GM12878 (cell line): ENCODE data around the gene LCAT. TPM values are rescaled to one million over a fixed set of nuclear protein-coding genes. Genes with fewer than 3 reads are reported as not detected.

Experiments used
- DPF2 ChIP-seq: fragments of 450-650 bp; IDR thresholded peaks from 2 replicates; pipeline ENCODE4 v1.6.1; 2017; ENCODE audit warnings: mild to moderate bottlenecking
- MEF2B ChIP-seq: fragments of 450-650 bp; IDR thresholded peaks from 2 replicates; pipeline ENCODE4 v1.6.1; 2018; ENCODE audit warnings: mild to moderate bottlenecking, moderate library complexity; ENCODE audit not compliant: partially characterized antibody, poor library complexity, severe bottlenecking
- NFYA ChIP-seq: IDR thresholded peaks from 2 replicates; pipeline ENCODE4 v1.6.1; 2011; ENCODE audit warnings: low read depth, mild to moderate bottlenecking, low read length, improper control_type of control experiment, borderline replicate concordance
- STAT1 ChIP-seq: fragments of 450-650 bp; conservative IDR thresholded peaks from 2 replicates; pipeline ENCODE4 v1.6.1; 2014; ENCODE audit warnings: antibody characterized with exemption, mild to moderate bottlenecking
- polyA plus RNA-seq, 11 experiments: library from polyadenylated mRNA; depleted of rRNA in 4 of 11; unstranded in 6 of 11; stranded (reverse) in 5 of 11; fragments of >200 nt; fragmentation: Nextera tagmentation in 4 of 11; fragmentation: Illumina TruSeq in 1 of 11; extraction: Ambion mirVana in 4 of 11; extraction: Trizol in 1 of 11; gene quantifications; 1 replicate in 1 of 11; 2 replicates in 10 of 11; pipeline versions ENCODE4 v1.2.1 to v1.2.3, GENCODE V29; 2011 to 2016; ENCODE audit warnings: inconsistent platforms in 2 of 11, missing spikeins in 2 of 11, low read depth in 1 of 11
- total RNA-seq, 4 experiments: library from RNA; depleted of rRNA in 3 of 4; stranded (reverse); fragments of >200 nt in 3 of 4; fragmentation: Illumina TruSeq in 1 of 4; extraction: Trizol in 1 of 4; gene quantifications; 2 replicates each; pipeline versions ENCODE4 v1.2.1 to v1.2.3, GENCODE V29; 2013 to 2021
- TF ChIP-seq, protein P1 (sequence below): fragments of 450-650 bp; IDR thresholded peaks from 2 replicates; pipeline ENCODE4 v1.6.1; 2017; ENCODE audit warnings: borderline replicate concordance
- TF ChIP-seq, protein P2 (sequence below): IDR thresholded peaks from 2 replicates; pipeline ENCODE4 v1.6.1; 2011; ENCODE audit warnings: borderline replicate concordance, low read depth, mild to moderate bottlenecking, moderate library complexity, low read length; ENCODE audit not compliant: insufficient read depth, poor library complexity, severe bottlenecking
- TF ChIP-seq, protein P3 (sequence below): IDR thresholded peaks from 2 replicates; pipeline ENCODE4 v1.6.1; 2011; ENCODE audit warnings: mild to moderate bottlenecking, low read depth, low read length, moderate library complexity; ENCODE audit not compliant: insufficient replicate concordance

LCAT gene
- total and polyA plus RNA-seq, 10 of the 15 experiments (the other 5 are each of a cell fraction or from before 2014, with no cell fraction given) = 0.61 to 11.7 (median 3.3) TPM

DNA sequence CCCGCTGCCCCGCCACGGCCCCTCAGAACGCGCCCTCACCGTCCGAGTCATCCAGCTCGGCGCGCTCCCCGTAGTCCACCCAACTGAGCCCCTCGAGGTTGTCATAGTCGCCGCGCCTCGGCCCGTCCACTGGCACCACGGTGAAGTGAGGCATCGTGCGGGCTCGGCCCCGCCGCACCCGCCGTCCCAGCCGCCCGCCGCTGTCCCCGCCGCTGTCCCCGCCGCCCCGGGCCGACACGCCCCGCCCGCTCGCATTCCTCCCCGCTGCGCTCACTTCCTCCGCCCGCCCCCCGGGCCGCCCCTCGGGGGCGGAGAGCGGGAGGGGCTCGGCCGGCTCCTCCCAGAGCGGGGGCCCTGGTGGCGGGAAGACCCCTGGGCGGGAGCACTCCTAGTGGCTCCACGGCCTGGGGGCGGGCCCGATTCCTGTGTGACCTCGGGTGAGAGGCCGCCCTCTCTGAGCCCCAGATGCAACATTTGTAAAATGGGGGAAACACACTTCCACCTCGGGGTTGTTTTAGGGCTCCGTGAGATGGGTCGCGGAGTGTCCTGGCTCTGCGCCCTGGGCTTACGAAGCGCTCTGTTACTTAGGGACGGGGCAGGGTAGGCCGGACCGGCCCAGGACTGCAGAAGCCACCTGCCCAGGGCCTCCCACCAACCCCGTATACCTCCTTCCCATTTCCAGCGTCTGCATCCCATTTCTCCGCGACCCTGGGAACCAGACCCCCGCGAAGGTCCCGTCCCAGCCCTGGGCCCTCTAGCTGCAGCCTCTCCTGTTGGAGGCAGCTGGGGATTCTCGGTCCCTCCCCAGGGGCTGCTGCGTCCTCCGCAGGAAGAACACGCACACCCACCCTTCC, 24.7 kb upstream of the LCAT start, which contains the start of gene SLC12A4 (continued):
- TF ChIP-seq, protein P1, sequence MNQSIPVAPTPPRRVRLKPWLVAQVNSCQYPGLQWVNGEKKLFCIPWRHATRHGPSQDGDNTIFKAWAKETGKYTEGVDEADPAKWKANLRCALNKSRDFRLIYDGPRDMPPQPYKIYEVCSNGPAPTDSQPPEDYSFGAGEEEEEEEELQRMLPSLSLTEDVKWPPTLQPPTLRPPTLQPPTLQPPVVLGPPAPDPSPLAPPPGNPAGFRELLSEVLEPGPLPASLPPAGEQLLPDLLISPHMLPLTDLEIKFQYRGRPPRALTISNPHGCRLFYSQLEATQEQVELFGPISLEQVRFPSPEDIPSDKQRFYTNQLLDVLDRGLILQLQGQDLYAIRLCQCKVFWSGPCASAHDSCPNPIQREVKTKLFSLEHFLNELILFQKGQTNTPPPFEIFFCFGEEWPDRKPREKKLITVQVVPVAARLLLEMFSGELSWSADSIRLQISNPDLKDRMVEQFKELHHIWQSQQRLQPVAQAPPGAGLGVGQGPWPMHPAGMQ = no peak
- TF ChIP-seq STAT1 (no peak), DPF2 (peak; percentile 62; the same call in 1 of the 2 replicates), MEF2B (no peak), NFYA (no peak)
- TF ChIP-seq, protein P2, sequence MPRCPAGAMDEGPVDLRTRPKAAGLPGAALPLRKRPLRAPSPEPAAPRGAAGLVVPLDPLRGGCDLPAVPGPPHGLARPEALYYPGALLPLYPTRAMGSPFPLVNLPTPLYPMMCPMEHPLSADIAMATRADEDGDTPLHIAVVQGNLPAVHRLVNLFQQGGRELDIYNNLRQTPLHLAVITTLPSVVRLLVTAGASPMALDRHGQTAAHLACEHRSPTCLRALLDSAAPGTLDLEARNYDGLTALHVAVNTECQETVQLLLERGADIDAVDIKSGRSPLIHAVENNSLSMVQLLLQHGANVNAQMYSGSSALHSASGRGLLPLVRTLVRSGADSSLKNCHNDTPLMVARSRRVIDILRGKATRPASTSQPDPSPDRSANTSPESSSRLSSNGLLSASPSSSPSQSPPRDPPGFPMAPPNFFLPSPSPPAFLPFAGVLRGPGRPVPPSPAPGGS = no peak
- TF ChIP-seq, protein P3, sequence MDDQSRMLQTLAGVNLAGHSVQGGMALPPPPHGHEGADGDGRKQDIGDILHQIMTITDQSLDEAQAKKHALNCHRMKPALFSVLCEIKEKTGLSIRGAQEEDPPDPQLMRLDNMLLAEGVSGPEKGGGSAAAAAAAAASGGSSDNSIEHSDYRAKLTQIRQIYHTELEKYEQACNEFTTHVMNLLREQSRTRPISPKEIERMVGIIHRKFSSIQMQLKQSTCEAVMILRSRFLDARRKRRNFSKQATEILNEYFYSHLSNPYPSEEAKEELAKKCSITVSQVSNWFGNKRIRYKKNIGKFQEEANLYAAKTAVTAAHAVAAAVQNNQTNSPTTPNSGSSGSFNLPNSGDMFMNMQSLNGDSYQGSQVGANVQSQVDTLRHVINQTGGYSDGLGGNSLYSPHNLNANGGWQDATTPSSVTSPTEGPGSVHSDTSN = no peak
